ENCODE data around the gene UACA. TPM values are rescaled to one million over a fixed set of nuclear protein-coding genes. Genes with fewer than 3 reads are reported as not detected.

Gene UACA
- total RNA-seq, 1 experiment from 2014 or later, result 38.0 TPM

DNA sequence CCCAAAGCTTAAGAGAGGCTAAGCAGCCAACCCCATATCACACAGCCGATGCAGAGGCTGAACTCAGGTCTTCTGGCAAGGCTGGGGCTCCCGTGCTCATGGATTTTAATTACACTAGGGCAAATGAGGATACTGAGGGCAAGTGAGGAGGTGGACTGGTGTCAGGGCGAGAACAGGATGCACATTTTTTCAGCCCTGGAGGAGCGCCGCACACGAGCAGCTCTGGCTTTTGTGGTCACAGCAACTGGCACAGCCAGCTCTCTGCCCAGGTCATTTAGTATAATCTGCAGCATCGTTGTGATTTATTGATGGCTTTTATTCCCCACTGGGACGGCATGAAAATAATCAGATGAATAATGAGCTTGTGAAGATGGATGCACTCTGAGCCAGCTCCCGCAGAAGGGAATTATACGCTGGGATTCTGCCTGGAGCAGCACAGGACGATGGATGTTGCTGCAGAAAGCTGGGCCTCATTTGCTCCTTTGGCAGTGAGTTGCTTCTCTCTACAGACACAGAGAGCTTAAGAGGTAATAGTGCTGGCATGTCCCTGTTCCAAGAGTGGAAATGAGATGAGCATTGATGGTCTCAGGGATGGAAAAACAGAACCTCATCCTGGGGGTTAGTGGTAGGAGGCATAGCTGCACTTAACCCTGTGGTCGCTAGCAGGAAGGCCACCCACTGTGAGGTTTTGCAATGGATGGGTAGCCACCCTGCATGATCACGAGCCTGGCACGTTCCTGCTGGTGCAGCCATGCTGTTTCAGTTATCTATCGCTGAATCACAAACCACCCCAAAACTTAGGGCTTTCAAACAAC lies 135.4 kb downstream of the UACA start:
- no peak overlapping the region for H3K14ac ChIP-seq (ENCODE audit: insufficient read depth, low read length)
- no peak overlapping the region for H3K18ac ChIP-seq (ENCODE audit: insufficient read length, low read depth, low read length)
- H3K27ac ChIP-seq (ENCODE audit: insufficient read length, low read depth, low read length), result no peak overlapping the region
- H2AK5ac ChIP-seq (ENCODE audit: insufficient read length, low read length), result no peak overlapping the region
- no peaks in the 10 kb centered on the region for H3K79me2 ChIP-seq (ENCODE audit: insufficient read depth, low read length)
- no peaks in the 10 kb centered on the region for H3K79me1 ChIP-seq (ENCODE audit: insufficient read depth, low read depth, low read length, poor library complexity, severe bottlenecking)
- no peak overlapping the region for H3K4me2 ChIP-seq (ENCODE audit: insufficient read depth, insufficient read length, low read length)
- Mint-ChIP-seq H3K4me3 (no peak overlapping the region), H3K27me3 (ENCODE audit: low read depth) (peaks cover 15% of the 10 kb centered on the region), H3K4me1 (peaks cover 40 to 43% of the 10 kb centered on the region in 2 experiments), H3K27ac (peak overlapping the region in 1 of 3 experiments; percentile 46; a peak in 1 of 7 replicates), H3K36me3 (ENCODE audit: insufficient read depth in 1 of 3, low read depth in 3 of 3) (peaks cover 0 to 9% (median 3%) of the 10 kb centered on the region in 3 experiments; a peak in 6 of 7 replicates), H3K9me3 (peaks cover 6 to 8% of the 10 kb centered on the region in 2 experiments; a peak in 4 of 5 replicates)
- H3K4ac ChIP-seq (ENCODE audit: low read depth, low read length), result no peak overlapping the region
- no CpG with 5 or more reads among the region's 15 CpGs for WGBS (ENCODE audit: extremely low coverage, insufficient read length, low lambda C conversion rate)
- H4K8ac ChIP-seq (replicated peaks; ENCODE audit: insufficient read length, low read depth, low read length), result no peak overlapping the region
- H3K9me3 ChIP-seq (ENCODE audit: control insufficient read depth, low read depth, low read length), result no peaks in the 10 kb centered on the region
- no peak overlapping the region for H2AFZ ChIP-seq (ENCODE audit: low read length)
- DNase-seq, result no peak
- H2BK15ac ChIP-seq (ENCODE audit: low read depth, low read length), result no peak overlapping the region
- H3K23me2 ChIP-seq (ENCODE audit: insufficient read length, low read depth, low read length, poor library complexity, severe bottlenecking), result no peaks in the 10 kb centered on the region
- peaks cover 21% of the 10 kb centered on the region; the same call in 1 of the 2 replicates for H3K4me1 ChIP-seq (ENCODE audit: insufficient read depth, low read length)
- no peak overlapping the region for H3T11ph ChIP-seq (ENCODE audit: low read length)
- no peak overlapping the region for H2BK20ac ChIP-seq (ENCODE audit: low read depth, low read length, poor library complexity, severe bottlenecking)
- H2BK120ac ChIP-seq (ENCODE audit: low read depth, low read length, poor library complexity, severe bottlenecking), result no peak overlapping the region
- H2BK12ac ChIP-seq (ENCODE audit: insufficient read length, low read depth, low read length), result no peak overlapping the region
- no peaks in the 10 kb centered on the region for H4K20me1 ChIP-seq (ENCODE audit: control insufficient read depth, insufficient read depth, insufficient read length)
- no peak overlapping the region for H4K5ac ChIP-seq (ENCODE audit: insufficient read length, low read depth, low read length)
- H3K23ac ChIP-seq (ENCODE audit: insufficient read length, low read depth, low read length), result no peak overlapping the region
- no peak overlapping the region for H2BK5ac ChIP-seq (ENCODE audit: insufficient read length, low read length)
- TF ChIP-seq, protein P1, sequence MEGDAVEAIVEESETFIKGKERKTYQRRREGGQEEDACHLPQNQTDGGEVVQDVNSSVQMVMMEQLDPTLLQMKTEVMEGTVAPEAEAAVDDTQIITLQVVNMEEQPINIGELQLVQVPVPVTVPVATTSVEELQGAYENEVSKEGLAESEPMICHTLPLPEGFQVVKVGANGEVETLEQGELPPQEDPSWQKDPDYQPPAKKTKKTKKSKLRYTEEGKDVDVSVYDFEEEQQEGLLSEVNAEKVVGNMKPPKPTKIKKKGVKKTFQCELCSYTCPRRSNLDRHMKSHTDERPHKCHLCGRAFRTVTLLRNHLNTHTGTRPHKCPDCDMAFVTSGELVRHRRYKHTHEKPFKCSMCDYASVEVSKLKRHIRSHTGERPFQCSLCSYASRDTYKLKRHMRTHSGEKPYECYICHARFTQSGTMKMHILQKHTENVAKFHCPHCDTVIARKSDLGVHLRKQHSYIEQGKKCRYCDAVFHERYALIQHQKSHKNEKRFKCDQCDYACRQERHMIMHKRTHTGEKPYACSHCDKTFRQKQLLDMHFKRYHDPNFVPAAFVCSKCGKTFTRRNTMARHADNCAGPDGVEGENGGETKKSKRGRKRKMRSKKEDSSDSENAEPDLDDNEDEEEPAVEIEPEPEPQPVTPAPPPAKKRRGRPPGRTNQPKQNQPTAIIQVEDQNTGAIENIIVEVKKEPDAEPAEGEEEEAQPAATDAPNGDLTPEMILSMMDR (conservative IDR thresholded peaks at IDR 0.05), result no peak
- H3K9ac ChIP-seq (ENCODE audit: extremely low read depth, insufficient read length, low read length), result no peak overlapping the region
- H4K91ac ChIP-seq (ENCODE audit: insufficient read length, low read depth, low read length), result no peak overlapping the region
- H3K27me3 ChIP-seq (ENCODE audit: insufficient read depth, low read length), result no peaks in the 10 kb centered on the region
- H3K56ac ChIP-seq (ENCODE audit: insufficient read length, low read depth, low read length), result no peak overlapping the region

Measured in H9 (cell line).